Smooth muscle cell of the pulmonary artery (primary cell): ENCODE results near the gene AGRP. TPM values are rescaled to one million over a fixed set of nuclear protein-coding genes. Genes with fewer than 3 reads are reported as not detected.

Source experiments
- total RNA-seq: library from RNA; depleted of rRNA; stranded (reverse); fragments of >200 nt; gene quantifications from 2 replicates; pipeline ENCODE4 v1.2.3, GENCODE V29; 2014

The AGRP gene
- not detected in 2 replicates for total RNA-seq

GRCh38 chr16:67483150-67483549, at the start of gene AGRP:
AGRP (minus strand) TSS chr16:67483547; CDS start chr16:67483398, 149 bp downstream.

GRCh38 chr16:67528222-67528869, 45.0 kb upstream of the AGRP start, which contains the start of gene RIPOR1:
RIPOR1 (plus strand) TSS chr16:67528829; CDS start chr16:67538447, 9,618 bp downstream.

GRCh38 chr16:67480833-67481560, 2.4 kb downstream of the AGRP start, which contains the start of gene ATP6V0D1:
ATP6V0D1 (minus strand) TSS chr16:67481157; CDS start chr16:67481086, 71 bp downstream.

Other genes starting within 250 kb of the AGRP start
- gene FHOD1, start 236.1 kb downstream of the AGRP start, total RNA-seq = 20.7 and 36.2 TPM in 2 replicates
- gene SLC9A5, start 234.6 kb downstream of the AGRP start, total RNA-seq = 3.4 and 4.2 TPM in 2 replicates
- 34.1 and 51.4 TPM in 2 replicates for gene PLEKHG4, start 204.0 kb downstream of the AGRP start, total RNA-seq
- gene KCTD19, start 156.8 kb downstream of the AGRP start, total RNA-seq = under 0.01 and 0.03 TPM in 2 replicates
- gene LRRC36, start 156.7 kb downstream of the AGRP start, total RNA-seq = 0.17 TPM in 1 of 2 replicates, not detected in the other
- 1.2 and 1.6 TPM in 2 replicates for gene TPPP3, start 90.0 kb downstream of the AGRP start, total RNA-seq
- 8.1 and 10.5 TPM in 2 replicates for gene ZDHHC1, start 67.1 kb downstream of the AGRP start, total RNA-seq
- 0.20 TPM in 1 of 2 replicates, not detected in the other for gene HSD11B2, start 52.4 kb downstream of the AGRP start, total RNA-seq
- gene ATP6V0D1, start 2.4 kb downstream of the AGRP start, total RNA-seq = 100 and 107 TPM in 2 replicates
- 64.4 and 104 TPM in 2 replicates for gene RIPOR1, start 45.3 kb upstream of the AGRP start, total RNA-seq
- 16.6 and 21.2 TPM in 2 replicates for gene CTCF, start 79.0 kb upstream of the AGRP start, total RNA-seq
- 0.52 and 0.83 TPM in 2 replicates for gene CARMIL2, start 161.6 kb upstream of the AGRP start, total RNA-seq
- gene ACD, start 176.7 kb upstream of the AGRP start, total RNA-seq = 11.0 and 13.1 TPM in 2 replicates
- 2.2 and 3.0 TPM in 2 replicates for gene PARD6A, start 177.4 kb upstream of the AGRP start, total RNA-seq
- gene ENKD1, start 183.2 kb upstream of the AGRP start, total RNA-seq = 14.1 and 18.5 TPM in 2 replicates
- gene C16orf86, start 183.3 kb upstream of the AGRP start, total RNA-seq = 2.7 and 3.3 TPM in 2 replicates
- 14.9 and 19.5 TPM in 2 replicates for gene GFOD2, start 235.8 kb upstream of the AGRP start, total RNA-seq